HepG2 (cell line): ENCODE data around the gene SRRT. TPM values are rescaled to one million over a fixed set of nuclear protein-coding genes. Genes with fewer than 3 reads are reported as not detected.
A peak's percentile ranks its signal among the peaks of the same experiment; 100 is the strongest.

Source experiments
- CBX1 ChIP-seq: IDR thresholded peaks from one replicate; pipeline ENCODE4 v1.6.1; 2016; ENCODE audit warnings: antibody characterized with exemption, low read depth
- DDIT3 ChIP-seq: sonication (generic); formaldehyde crosslinking; IDR thresholded peaks from 2 replicates; pipeline ENCODE4 v1.4.0; 2020; ENCODE audit warnings: mild to moderate bottlenecking, missing genetic modification reagents
- ELF3 ChIP-seq: IDR thresholded peaks from 2 replicates; pipeline ENCODE4 v1.6.1; 2016; ENCODE audit warnings: missing genetic modification reagents, missing compliant biosample characterization
- GPN1 ChIP-seq: sonication (generic); formaldehyde crosslinking; IDR thresholded peaks from 2 replicates; pipeline ENCODE4 v1.5.1; 2020; ENCODE audit warnings: missing genetic modification reagents, borderline replicate concordance
- HIVEP1 ChIP-seq: sonication (generic); formaldehyde crosslinking; IDR thresholded peaks from 2 replicates; pipeline ENCODE4 v1.4.0; 2020; ENCODE audit warnings: mild to moderate bottlenecking, missing genetic modification reagents
- KDM5B ChIP-seq: sonication (generic); formaldehyde crosslinking; IDR thresholded peaks from 2 replicates; pipeline ENCODE4 v1.4.0; 2020; ENCODE audit warnings: missing genetic modification reagents, mild to moderate bottlenecking, borderline replicate concordance
- MAF1 ChIP-seq: sonication (generic); formaldehyde crosslinking; IDR thresholded peaks from 2 replicates; pipeline ENCODE4 v1.5.0; 2020; ENCODE audit warnings: missing genetic modification reagents, borderline replicate concordance
- MIER2 ChIP-seq: IDR thresholded peaks from 2 replicates; pipeline ENCODE4 v1.6.1; 2016; ENCODE audit warnings: missing biosample characterization, missing genetic modification reagents
- MIER3 ChIP-seq: IDR thresholded peaks from 2 replicates; pipeline ENCODE4 v1.6.1; 2016; ENCODE audit warnings: missing compliant biosample characterization, borderline replicate concordance
- MTA1 ChIP-seq: sonication (generic); formaldehyde crosslinking; IDR thresholded peaks from 2 replicates; pipeline ENCODE4 v1.4.0; 2020; ENCODE audit warnings: missing genetic modification reagents, mild to moderate bottlenecking, borderline replicate concordance
- POGZ ChIP-seq: sonication (generic); formaldehyde crosslinking; IDR thresholded peaks from 2 replicates; pipeline ENCODE4 v1.4.0; 2020; ENCODE audit warnings: mild to moderate bottlenecking, missing genetic modification reagents
- REST ChIP-seq, 2 experiments: IDR thresholded peaks; 2 replicates each; pipeline ENCODE4 v1.6.1; 2011 to 2012; ENCODE audit warnings: low read length in 2 of 2, borderline replicate concordance in 1 of 2, low read depth in 1 of 2, mild to moderate bottlenecking in 1 of 2, moderate library complexity in 1 of 2
- SETDB1 ChIP-seq: sonication (generic); formaldehyde crosslinking; IDR thresholded peaks from 2 replicates; pipeline ENCODE4 v1.5.1; 2020; ENCODE audit warnings: missing genetic modification reagents, mild to moderate bottlenecking, borderline replicate concordance
- SIX1 ChIP-seq: sonication (generic); formaldehyde crosslinking; IDR thresholded peaks from 2 replicates; pipeline ENCODE4 v1.4.0; 2020; ENCODE audit warnings: missing genetic modification reagents, borderline replicate concordance
- SIX4 ChIP-seq: sonication (generic); formaldehyde crosslinking; IDR thresholded peaks from 2 replicates; pipeline ENCODE4 v1.4.0; 2020; ENCODE audit warnings: missing genetic modification reagents
- TOPORS ChIP-seq: sonication (generic); formaldehyde crosslinking; IDR thresholded peaks from 2 replicates; pipeline ENCODE4 v1.8.0; 2023; ENCODE audit warnings: mild to moderate bottlenecking, missing genetic modification reagents
- ZBTB37 ChIP-seq: sonication (generic); formaldehyde crosslinking; IDR thresholded peaks from 2 replicates; pipeline ENCODE4 v1.4.0; 2020; ENCODE audit warnings: mild to moderate bottlenecking, missing genetic modification reagents
- ZFP62 ChIP-seq: sonication (generic); formaldehyde crosslinking; IDR thresholded peaks from 2 replicates; pipeline ENCODE4 v1.4.0; 2020; ENCODE audit warnings: missing genetic modification reagents
- ZKSCAN8 ChIP-seq: IDR thresholded peaks from 2 replicates; pipeline ENCODE4 v1.6.1; 2016; ENCODE audit warnings: borderline replicate concordance, missing genetic modification reagents, missing compliant biosample characterization
- ZNF276 ChIP-seq: sonication (generic); formaldehyde crosslinking; IDR thresholded peaks from 2 replicates; pipeline ENCODE4 v1.4.0; 2020; ENCODE audit warnings: mild to moderate bottlenecking, low read depth, missing genetic modification reagents
- ZNF710 ChIP-seq: sonication (generic); formaldehyde crosslinking; IDR thresholded peaks from 2 replicates; pipeline ENCODE4 v1.5.0; 2020; ENCODE audit warnings: mild to moderate bottlenecking, missing genetic modification reagents, borderline replicate concordance
- polyA plus RNA-seq, 8 experiments: library from polyadenylated mRNA; depleted of rRNA in 3 of 8; stranded (reverse) in 7 of 8; unstranded in 1 of 8; fragments of >200 nt; fragmentation: Illumina TruSeq in 4 of 8; extraction: Trizol in 4 of 8; gene quantifications; 2 replicates each; pipeline versions ENCODE4 v1.2.1 to v1.2.3, GENCODE V29; 2011 to 2016; ENCODE audit warnings: low read depth in 4 of 8, missing spikeins in 1 of 8, mixed read lengths in 1 of 8; ENCODE audit not compliant: insufficient read depth in 1 of 8
- total RNA-seq, 5 experiments: library from RNA; depleted of rRNA; stranded (reverse); fragments of >200 nt; fragmentation: Illumina TruSeq; extraction: Trizol; gene quantifications; 2 replicates each; pipeline ENCODE4 v1.2.3, GENCODE V29; 2016; ENCODE audit warnings: low read depth in 1 of 5

Gene SRRT
- total and polyA plus RNA-seq, 2 of the 13 experiments (the other 11 are each of a cell fraction or from before 2014, with no cell fraction given), result 26.2 to 106 TPM

GRCh38 chr7:100895956-100896731 is 21.2 kb downstream of the SRRT start (continued):
- no peak for TF ChIP-seq ZNF710 (CRISPR knock-in tag)
- TF ChIP-seq GPN1, result no peak
- TF ChIP-seq MIER3 (CRISPR knock-in tag), result no peak
- TF ChIP-seq SIX4 (CRISPR knock-in tag), result no peak
- peak; percentile 44; the same call in 1 of the 2 replicates for TF ChIP-seq KDM5B (CRISPR knock-in tag)
- no peak for TF ChIP-seq ZNF276 (CRISPR knock-in tag)
- TF ChIP-seq MIER2, result no peak
- 0 out of 2 replicates have a peak, but pooled peaks have one; percentile 41 for TF ChIP-seq MAF1
- TF ChIP-seq POGZ, result no peak
- TF ChIP-seq MTA1 (CRISPR knock-in tag), result peak; percentile 92
- no peak for TF ChIP-seq SETDB1 (CRISPR knock-in tag)
- no peak for TF ChIP-seq DDIT3 (CRISPR knock-in tag)
- no peak for TF ChIP-seq HIVEP1 (CRISPR knock-in tag)
- TF ChIP-seq REST (IDR thresholded peaks at IDR 0.05; ENCODE audit: borderline replicate concordance in 1 of 2, low read depth in 1 of 2, low read length in 2 of 2), result no peak
- no peak for TF ChIP-seq ZFP62
- TF ChIP-seq ZKSCAN8 (CRISPR knock-in tag), result no peak
- TF ChIP-seq ELF3 (CRISPR knock-in tag), result no peak
- TF ChIP-seq CBX1, result no peak
- TF ChIP-seq SIX1 (CRISPR knock-in tag), result no peak
- no peak for TF ChIP-seq ZBTB37 (CRISPR knock-in tag)
- no peak for TF ChIP-seq TOPORS (CRISPR knock-in tag)
